Brain pericyte (primary cell): Measurements from ENCODE around the gene PCSK5.
"Not testable (repeated sequence)": the region's sequence is repeated elsewhere in the genome, so short reads cannot be mapped to it uniquely, and the experiment has no call there.

Source experiments
- DNase-seq: peaks from one replicate; pipeline ENCODE4 v3.0.0-alpha.2; 2012; ENCODE audit warnings: low read depth, low spot score

Gene PCSK5

DNA sequence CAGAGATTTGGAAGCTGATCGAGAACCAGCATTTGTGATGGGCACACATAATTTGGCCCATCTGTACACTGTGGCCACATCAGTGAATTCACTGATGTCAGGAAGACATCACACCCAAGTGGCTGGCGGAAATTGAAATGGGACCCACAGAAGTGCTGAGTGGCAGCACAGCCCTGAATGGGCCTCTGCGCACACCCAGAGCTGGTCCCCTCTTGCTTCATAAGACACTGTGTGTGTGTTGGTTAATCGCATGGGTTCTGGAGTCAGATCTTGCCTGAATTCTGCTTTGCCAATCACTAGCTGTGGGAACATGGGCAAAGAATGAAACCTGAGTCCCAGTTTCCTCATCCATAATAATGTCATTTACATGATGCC lies 72.2 kb downstream of the PCSK5 start:
- no peak for DNase-seq

- DNase-seq: not testable (repeated sequence)
Observed at GRCh38 chr9:75963321-75963720, 72.8 kb downstream of the PCSK5 start.

- DNase-seq: no peak
Observed at GRCh38 chr9:75964427-75964826, 74.0 kb downstream of the PCSK5 start.

- DNase-seq: no peak
Observed at GRCh38 chr9:75965231-75965630, 74.8 kb downstream of the PCSK5 start.

GRCh38 chr9:75967556-75967955 lies 77.1 kb downstream of the PCSK5 start:
- DNase-seq: no peak

GRCh38 chr9:75974016-75974766 lies 83.7 kb downstream of the PCSK5 start:
- DNase-seq: no peak

GRCh38 chr9:75975071-75975470 lies 84.6 kb downstream of the PCSK5 start:
- DNase-seq: no peak

- DNase-seq: no peak
Observed at GRCh38 chr9:75976549-75976948, 86.1 kb downstream of the PCSK5 start.

DNA sequence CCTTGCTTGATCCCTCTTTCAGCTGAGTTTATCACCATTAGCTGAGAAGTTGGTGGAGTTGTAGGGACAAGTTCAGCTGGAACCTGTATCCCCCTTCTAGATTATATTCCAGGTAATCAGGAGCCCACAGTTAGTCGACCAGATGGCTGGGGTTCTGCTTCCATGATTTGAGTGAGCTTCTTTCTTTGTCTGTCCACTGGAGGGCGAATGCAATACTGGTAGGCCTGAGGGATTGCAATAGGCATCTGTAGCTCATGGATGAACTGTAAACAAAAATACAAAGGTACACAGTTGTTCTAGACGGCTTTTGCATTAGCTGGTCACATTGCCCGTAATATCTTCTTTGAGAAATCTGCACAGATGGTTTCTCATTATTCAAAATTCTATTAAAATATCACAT lies 88.9 kb downstream of the PCSK5 start:
- no peak for DNase-seq

- no peak for DNase-seq
Observed at GRCh38 chr9:75983319-75984045, 93.0 kb downstream of the PCSK5 start.

- DNase-seq: no peak
Observed at GRCh38 chr9:75985515-75985914, 95.0 kb downstream of the PCSK5 start.

GRCh38 chr9:75988663-75989062 lies 98.2 kb downstream of the PCSK5 start:
- DNase-seq: no peak

DNA sequence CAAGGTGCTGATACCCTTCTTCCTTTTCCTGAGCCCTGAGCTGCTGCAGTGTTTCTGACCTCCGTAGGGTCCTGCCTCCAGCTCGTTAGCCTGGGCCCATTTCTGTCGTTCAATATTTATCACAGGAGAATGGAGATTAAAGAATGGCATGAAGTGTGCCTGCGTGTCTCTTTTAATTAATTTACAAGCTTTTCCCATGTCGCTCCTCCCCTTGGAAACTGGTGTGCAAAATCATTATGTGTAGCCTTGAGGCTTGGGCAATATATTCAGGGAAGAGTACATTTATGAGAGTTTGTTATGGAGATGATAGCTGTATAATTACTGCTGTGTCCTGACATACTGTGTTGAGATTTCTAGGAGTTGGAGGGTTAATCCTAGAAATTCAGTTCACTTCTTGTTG lies 99.7 kb downstream of the PCSK5 start:
- DNase-seq: no peak

- no peak for DNase-seq
Observed at GRCh38 chr9:75990576-75991304, 100.3 kb downstream of the PCSK5 start.

- DNase-seq: no peak
Observed at GRCh38 chr9:75992482-75993206, 102.2 kb downstream of the PCSK5 start.

DNA sequence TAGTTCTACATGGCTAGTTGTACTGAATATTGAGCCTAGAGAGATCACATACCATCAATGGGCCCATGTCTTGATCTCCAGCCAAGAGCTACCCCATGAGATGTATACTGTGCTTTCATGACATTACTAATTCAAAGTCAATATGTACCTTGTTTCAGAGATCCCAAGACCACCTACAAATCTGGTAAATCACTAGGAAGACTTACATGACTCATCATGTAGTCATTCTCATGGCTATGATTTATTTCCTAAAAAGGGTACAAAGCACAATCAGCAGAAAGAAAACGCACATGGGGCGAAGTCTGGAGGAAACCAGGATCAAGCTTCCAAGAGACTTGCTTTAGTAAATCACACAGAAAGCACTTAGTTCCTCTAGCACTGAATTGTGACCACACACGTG lies 103.0 kb downstream of the PCSK5 start:
- peak; percentile 45 for DNase-seq

- DNase-seq: no peak
Observed at GRCh38 chr9:75995066-75995465, 104.6 kb downstream of the PCSK5 start.

GRCh38 chr9:75996726-75997125 lies 106.3 kb downstream of the PCSK5 start:
- DNase-seq: no peak

DNA sequence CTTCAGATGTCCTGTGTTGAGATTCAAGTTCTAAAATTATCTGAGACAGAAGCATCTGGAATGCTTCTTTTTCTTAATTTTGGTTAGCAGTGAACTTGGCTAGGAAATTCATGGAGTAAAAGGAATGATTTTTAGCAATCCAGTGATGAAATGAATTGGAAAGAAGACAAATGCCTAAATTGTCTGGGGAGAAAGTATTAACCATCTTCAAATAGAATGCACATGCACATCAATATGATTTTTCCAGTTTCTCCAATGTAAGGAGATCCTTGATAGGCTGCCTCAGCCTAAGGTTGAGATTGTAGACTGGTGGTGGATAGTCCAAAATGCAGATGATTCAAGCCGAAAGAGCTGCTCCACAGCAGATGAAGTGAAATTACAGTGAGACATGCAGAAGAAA lies 106.7 kb downstream of the PCSK5 start:
- no peak for DNase-seq

- DNase-seq: no peak
Observed at GRCh38 chr9:75998096-75998780, 107.8 kb downstream of the PCSK5 start.

- no peak for DNase-seq
Observed at GRCh38 chr9:76001459-76001858, 111.0 kb downstream of the PCSK5 start.
